ENCODE measurements around the gene ZHX3. TPM values are rescaled to one million over a fixed set of nuclear protein-coding genes. Genes with fewer than 3 reads are reported as not detected.

The ZHX3 gene
- total and polyA plus RNA-seq, 2 donors from 2014 or later = 24.7 to 153 TPM

DNA sequence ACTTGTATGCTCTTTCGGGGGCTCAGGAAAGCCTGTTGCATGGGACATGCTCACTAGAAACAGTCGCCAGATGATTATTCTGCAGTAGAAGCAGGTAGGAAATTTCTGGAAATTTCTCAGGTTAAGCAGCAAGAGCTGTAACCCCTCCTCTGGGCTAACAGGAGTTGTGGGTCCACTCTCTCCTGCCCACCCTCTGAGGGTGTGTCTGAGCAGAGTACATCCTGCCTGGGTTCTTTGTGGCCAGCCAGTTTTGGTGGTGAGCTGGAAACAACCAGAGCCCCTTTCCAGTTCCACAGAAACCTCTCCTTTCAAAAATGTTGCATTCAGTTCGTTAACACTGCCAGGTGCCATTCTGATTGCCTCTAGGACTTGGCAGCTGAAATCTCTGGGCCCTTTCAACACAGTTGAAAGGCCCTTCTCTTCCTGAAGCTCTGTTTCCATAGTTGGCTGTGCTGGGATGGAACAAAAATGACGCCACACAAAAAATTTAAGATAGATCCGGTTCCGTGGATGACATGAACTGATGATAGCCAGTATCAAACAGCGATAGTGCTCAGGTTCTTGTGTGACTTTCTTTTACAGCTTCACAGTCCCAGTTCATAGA, 141.7 kb downstream of the ZHX3 start:
- FAIRE-seq (no peak), DNase-seq (no peak)
- TF ChIP-seq, protein P1, sequence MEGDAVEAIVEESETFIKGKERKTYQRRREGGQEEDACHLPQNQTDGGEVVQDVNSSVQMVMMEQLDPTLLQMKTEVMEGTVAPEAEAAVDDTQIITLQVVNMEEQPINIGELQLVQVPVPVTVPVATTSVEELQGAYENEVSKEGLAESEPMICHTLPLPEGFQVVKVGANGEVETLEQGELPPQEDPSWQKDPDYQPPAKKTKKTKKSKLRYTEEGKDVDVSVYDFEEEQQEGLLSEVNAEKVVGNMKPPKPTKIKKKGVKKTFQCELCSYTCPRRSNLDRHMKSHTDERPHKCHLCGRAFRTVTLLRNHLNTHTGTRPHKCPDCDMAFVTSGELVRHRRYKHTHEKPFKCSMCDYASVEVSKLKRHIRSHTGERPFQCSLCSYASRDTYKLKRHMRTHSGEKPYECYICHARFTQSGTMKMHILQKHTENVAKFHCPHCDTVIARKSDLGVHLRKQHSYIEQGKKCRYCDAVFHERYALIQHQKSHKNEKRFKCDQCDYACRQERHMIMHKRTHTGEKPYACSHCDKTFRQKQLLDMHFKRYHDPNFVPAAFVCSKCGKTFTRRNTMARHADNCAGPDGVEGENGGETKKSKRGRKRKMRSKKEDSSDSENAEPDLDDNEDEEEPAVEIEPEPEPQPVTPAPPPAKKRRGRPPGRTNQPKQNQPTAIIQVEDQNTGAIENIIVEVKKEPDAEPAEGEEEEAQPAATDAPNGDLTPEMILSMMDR (IDR thresholded peaks at IDR 0.05; ENCODE audit: borderline replicate concordance, extremely low read depth, insufficient read depth) = no peak
- H3K36me3 ChIP-seq (ENCODE audit: control insufficient read depth in 2 of 3, insufficient read depth in 3 of 3, low read length in 3 of 3) = peaks cover 5 to 22% (median 20%) of the 10 kb centered on the region in 3 donors
- no peak overlapping the region for H3K4me3 ChIP-seq (ENCODE audit: low read length in 3 of 3)
- intact Hi-C loops (cut with DNase I) = loop anchor here (10.0 kb wide), 1 partner anchor 59 kb away; no protein-coding TSS in a partner anchor
- H3K9me3 ChIP-seq (ENCODE audit: control insufficient read depth in 2 of 3, insufficient read depth in 1 of 3, low read length in 3 of 3) = no peaks in the 10 kb centered on the region
- H3K4me1 ChIP-seq (ENCODE audit: control insufficient read depth in 2 of 3, insufficient read depth in 2 of 3, low read depth in 1 of 3, low read length in 3 of 3) = peaks cover 0 to 12% (median 0%) of the 10 kb centered on the region in 3 donors
- H3K9ac ChIP-seq (ENCODE audit: low read length in 3 of 3) = no peak overlapping the region
- H3K27me3 ChIP-seq (ENCODE audit: control insufficient read depth, insufficient read depth, low read length) = no peaks in the 10 kb centered on the region
- no peak overlapping the region for H3K27ac ChIP-seq (ENCODE audit: low read depth in 2 of 2, low read length in 2 of 2)

DNA sequence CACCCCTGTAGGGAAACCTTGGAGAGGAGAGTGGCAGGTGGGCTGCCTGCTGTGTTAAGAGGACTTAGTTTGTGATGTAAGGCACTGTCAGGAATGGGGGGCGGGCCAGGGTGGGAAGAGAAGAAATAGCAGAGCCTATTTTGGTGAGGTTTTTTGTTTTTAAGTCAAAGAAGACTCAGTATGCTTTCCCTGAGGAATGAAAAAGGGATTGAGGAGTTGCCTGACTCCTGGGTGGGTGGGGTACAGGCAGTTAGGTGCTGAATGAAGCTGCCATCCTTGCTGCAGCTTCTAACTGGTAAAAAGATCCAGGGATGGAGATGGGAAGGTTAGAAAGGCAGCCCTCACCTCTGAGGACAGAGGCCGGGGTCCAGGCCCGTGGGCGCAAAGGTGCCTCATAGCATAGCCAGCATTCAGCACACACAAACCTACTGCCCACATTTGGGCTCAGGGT, 142.3 kb downstream of the ZHX3 start:
- no peak overlapping the region for H3K27ac ChIP-seq (ENCODE audit: low read depth in 2 of 2, low read length in 2 of 2)
- TF ChIP-seq, protein P1 (IDR thresholded peaks at IDR 0.05; ENCODE audit: borderline replicate concordance, extremely low read depth, insufficient read depth) = no peak
- no peaks in the 10 kb centered on the region for H3K9me3 ChIP-seq (ENCODE audit: control insufficient read depth in 2 of 3, insufficient read depth in 1 of 3, low read length in 3 of 3)
- intact Hi-C loops (cut with DNase I) = loop anchor here (10.0 kb wide), 1 partner anchor 60 kb away; no protein-coding TSS in a partner anchor
- no peak overlapping the region for H3K4me3 ChIP-seq (ENCODE audit: low read length in 3 of 3)
- H3K9ac ChIP-seq (ENCODE audit: low read length in 3 of 3) = no peak overlapping the region
- H3K27me3 ChIP-seq (ENCODE audit: control insufficient read depth, insufficient read depth, low read length) = no peaks in the 10 kb centered on the region
- FAIRE-seq (no peak), DNase-seq (no peak)
- H3K4me1 ChIP-seq (ENCODE audit: control insufficient read depth in 2 of 3, insufficient read depth in 2 of 3, low read depth in 1 of 3, low read length in 3 of 3) = peaks cover 0 to 12% (median 0%) of the 10 kb centered on the region in 3 donors
- peaks cover 9 to 22% (median 20%) of the 10 kb centered on the region in 3 donors for H3K36me3 ChIP-seq (ENCODE audit: control insufficient read depth in 2 of 3, insufficient read depth in 3 of 3, low read length in 3 of 3)

DNA sequence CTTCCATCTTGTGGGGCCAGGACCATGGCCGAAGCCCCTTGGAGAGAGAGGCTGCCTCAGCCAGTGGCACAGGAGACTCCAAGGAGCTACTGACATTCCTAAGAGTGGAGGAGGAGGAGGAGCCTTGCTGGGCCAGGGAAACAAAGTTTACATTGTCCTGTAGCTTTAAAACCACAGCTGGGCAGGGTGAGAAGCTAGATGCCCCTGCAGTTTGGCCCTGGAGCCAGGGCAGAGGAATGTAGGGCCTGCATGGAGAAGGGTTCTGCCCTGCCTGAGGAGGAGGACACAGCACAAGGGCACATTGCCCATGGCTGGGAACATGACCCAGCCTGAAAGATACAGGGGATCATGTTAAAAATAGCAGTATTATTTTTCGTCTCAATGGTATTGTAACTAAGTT, 142.7 kb downstream of the ZHX3 start:
- Histone ChIP-seq H3K4me3 (ENCODE audit: low read length in 3 of 3) (no peak overlapping the region), H3K36me3 (ENCODE audit: control insufficient read depth in 2 of 3, insufficient read depth in 3 of 3, low read length in 3 of 3) (peaks cover 11 to 22% (median 20%) of the 10 kb centered on the region in 3 donors), H3K27me3 (ENCODE audit: control insufficient read depth, insufficient read depth, low read length) (no peaks in the 10 kb centered on the region), H3K9me3 (ENCODE audit: control insufficient read depth in 2 of 3, insufficient read depth in 1 of 3, low read length in 3 of 3) (no peaks in the 10 kb centered on the region), H3K4me1 (ENCODE audit: control insufficient read depth in 2 of 3, insufficient read depth in 2 of 3, low read depth in 1 of 3, low read length in 3 of 3) (peaks cover 0 to 12% (median 0%) of the 10 kb centered on the region in 3 donors), H3K27ac (ENCODE audit: low read depth in 2 of 2, low read length in 2 of 2) (no peak overlapping the region), H3K9ac (ENCODE audit: low read length in 3 of 3) (no peak overlapping the region)
- DNase-seq (no peak), FAIRE-seq (no peak)
- intact Hi-C loops (cut with DNase I) = loop anchor here (5.0 to 10.0 kb wide), 2 partner anchors 60 to 163 kb away; no protein-coding TSS in a partner anchor
- TF ChIP-seq, protein P1 (IDR thresholded peaks at IDR 0.05; ENCODE audit: borderline replicate concordance, extremely low read depth, insufficient read depth) = no peak

Data from kidney (tissue), 14 donors.